Activated CD8-positive, alpha-beta memory T cell treated with anti-CD3 and anti-CD28 coated beads, Interleukin-2, amount 50 U/mL, for 24 hours (primary cell): ENCODE measurements around the gene HIP1R.

Experiments used
- DNase-seq: peaks from one replicate; pipeline ENCODE4 v3.0.0-alpha.2; 2020; ENCODE audit errors: extremely low read depth

Gene HIP1R

GRCh38 chr12:122830517-122831214 is 4.6 kb upstream of the HIP1R start:
- no peak for DNase-seq

GRCh38 chr12:122834104-122834920 is 945 bp upstream of the HIP1R start:
- DNase-seq, result no peak

GRCh38 chr12:122835750-122836026 is 431 bp downstream of the HIP1R start:
- no peak for DNase-seq

GRCh38 chr12:122836027-122836921 is 1.0 kb downstream of the HIP1R start:
- no peak for DNase-seq

- no peak for DNase-seq
These were observed 2.3 kb downstream of the HIP1R start for GRCh38 chr12:122837306-122838265.

GRCh38 chr12:122838841-122839240 is 3.6 kb downstream of the HIP1R start:
- no peak for DNase-seq

- DNase-seq, result no peak
These were observed 4.8 kb downstream of the HIP1R start for GRCh38 chr12:122839907-122840554.

GRCh38 chr12:122840580-122841513 is 5.6 kb downstream of the HIP1R start:
- no peak for DNase-seq

- no peak for DNase-seq
These were observed 6.5 kb downstream of the HIP1R start for GRCh38 chr12:122841544-122842321.

- DNase-seq, result no peak
These were observed 7.5 kb downstream of the HIP1R start for GRCh38 chr12:122842505-122843405.

GRCh38 chr12:122843455-122843854 is 8.2 kb downstream of the HIP1R start:
- DNase-seq, result no peak

- no peak for DNase-seq
These were observed 9.2 kb downstream of the HIP1R start for GRCh38 chr12:122844366-122844971.

GRCh38 chr12:122845041-122845864 is 10.0 kb downstream of the HIP1R start:
- no peak for DNase-seq

- DNase-seq, result no peak
These were observed 10.8 kb downstream of the HIP1R start for GRCh38 chr12:122845865-122846621.

GRCh38 chr12:122846622-122847515 is 11.6 kb downstream of the HIP1R start:
- no peak for DNase-seq
